ENCODE data around the gene CYP24A1.

Gene CYP24A1

DNA sequence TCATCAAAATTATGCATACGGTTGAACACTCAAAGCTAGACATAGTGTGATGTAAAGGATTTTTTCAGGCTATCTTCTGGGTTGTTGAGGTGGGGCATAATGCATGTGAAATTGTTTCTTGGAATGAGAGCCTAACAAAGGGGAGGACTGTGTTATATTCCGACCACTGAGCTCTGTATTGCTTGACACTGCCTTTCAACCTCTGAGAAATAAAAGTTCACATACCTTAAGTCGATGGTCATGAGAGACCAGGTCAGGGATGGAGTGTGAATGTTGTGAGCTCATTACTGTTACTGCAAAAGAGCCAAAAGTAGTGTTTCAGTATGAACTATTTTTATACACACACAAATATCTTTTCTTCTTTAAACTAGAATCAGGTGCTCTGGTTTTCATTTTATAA lies 39.1 kb upstream of the CYP24A1 start:
- WGBS, 2 experiments (ENCODE audit: insufficient coverage in 2 of 2) = 83% methylated on average over 1 of the region's 3 CpGs; no CpG with 5 or more reads in 1 of the 2 experiments
- H3K4me1 ChIP-seq (ENCODE audit: control insufficient read depth, insufficient read depth, low read length, poor library complexity, severe bottlenecking) = peaks cover 7% of the 10 kb centered on the region
- peaks cover 53% of the 10 kb centered on the region for H3K36me3 ChIP-seq (ENCODE audit: control insufficient read depth, insufficient read depth, low read length)
- no peaks in the 10 kb centered on the region for H3K9me3 ChIP-seq (ENCODE audit: control insufficient read depth, low read length)
- H3K4me3 ChIP-seq (ENCODE audit: extremely low read depth, insufficient read depth, low read length, poor library complexity, severe bottlenecking) = no peak overlapping the region
- H3K27ac ChIP-seq (ENCODE audit: low read depth, low read length, severe bottlenecking) = peak overlapping the region; percentile 57

DNA sequence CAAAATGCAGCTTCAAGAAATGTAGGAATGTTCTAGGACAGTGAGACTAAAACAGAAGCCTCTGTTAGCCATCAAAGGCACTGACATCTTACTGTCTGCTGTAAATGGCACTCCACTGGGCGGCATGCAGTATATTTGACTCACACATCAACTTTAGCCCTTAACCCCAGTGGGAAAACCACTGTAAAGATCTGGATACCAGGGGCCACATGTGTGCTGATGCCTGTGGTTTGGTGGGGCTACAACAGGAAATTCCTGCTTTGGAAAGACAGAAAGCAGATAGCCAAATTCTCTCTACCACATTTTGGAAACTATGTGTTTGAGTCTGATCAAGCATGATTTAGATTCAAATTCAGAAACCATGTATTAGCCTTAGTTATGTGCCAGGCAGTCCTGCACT lies 38.4 kb upstream of the CYP24A1 start:
- H3K36me3 ChIP-seq (ENCODE audit: control insufficient read depth, insufficient read depth, low read length) = peaks cover 50% of the 10 kb centered on the region
- peaks cover 7% of the 10 kb centered on the region for H3K4me1 ChIP-seq (ENCODE audit: control insufficient read depth, insufficient read depth, low read length, poor library complexity, severe bottlenecking)
- peaks cover under 1% of the 10 kb centered on the region for H3K9me3 ChIP-seq (ENCODE audit: control insufficient read depth, low read length)
- WGBS, 2 experiments (ENCODE audit: insufficient coverage in 2 of 2) = no CpG with 5 or more reads among the region's 1 CpG
- peak overlapping the region; percentile 57 for H3K27ac ChIP-seq (ENCODE audit: low read depth, low read length, severe bottlenecking)
- H3K4me3 ChIP-seq (ENCODE audit: extremely low read depth, insufficient read depth, low read length, poor library complexity, severe bottlenecking) = no peak overlapping the region

DNA sequence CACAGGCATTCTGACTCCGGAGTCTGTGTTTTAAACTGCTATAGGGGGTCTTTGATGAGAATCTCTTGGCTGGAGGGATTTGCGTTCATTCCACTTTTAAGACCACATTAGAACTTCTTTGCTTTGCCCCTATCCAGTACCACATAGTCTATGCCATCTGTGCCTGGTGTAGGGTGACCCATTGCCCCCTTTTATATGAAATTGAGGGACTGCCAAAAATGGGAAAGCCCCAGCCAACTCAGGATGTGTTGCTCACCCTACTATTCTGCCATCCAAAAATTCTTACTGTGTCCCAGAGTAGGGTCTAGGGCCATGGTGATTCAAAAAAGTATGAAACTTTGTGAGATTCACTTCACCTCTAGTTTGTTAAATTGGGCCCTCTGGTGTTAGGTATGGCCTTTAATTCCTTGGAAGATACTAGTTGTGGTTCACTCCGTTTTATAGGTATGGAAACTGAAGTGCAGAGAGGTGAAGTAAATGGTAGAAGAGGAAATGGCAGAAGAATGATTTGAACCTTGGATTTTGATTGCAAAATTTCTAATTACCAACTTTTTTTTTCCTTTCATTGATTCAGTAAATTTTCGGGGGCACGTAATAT lies 35.5 kb upstream of the CYP24A1 start:
- WGBS, 2 experiments (ENCODE audit: insufficient coverage in 2 of 2) = 75% methylated on average over 3 of the region's 5 CpGs; no CpG with 5 or more reads in 1 of the 2 experiments

DNA sequence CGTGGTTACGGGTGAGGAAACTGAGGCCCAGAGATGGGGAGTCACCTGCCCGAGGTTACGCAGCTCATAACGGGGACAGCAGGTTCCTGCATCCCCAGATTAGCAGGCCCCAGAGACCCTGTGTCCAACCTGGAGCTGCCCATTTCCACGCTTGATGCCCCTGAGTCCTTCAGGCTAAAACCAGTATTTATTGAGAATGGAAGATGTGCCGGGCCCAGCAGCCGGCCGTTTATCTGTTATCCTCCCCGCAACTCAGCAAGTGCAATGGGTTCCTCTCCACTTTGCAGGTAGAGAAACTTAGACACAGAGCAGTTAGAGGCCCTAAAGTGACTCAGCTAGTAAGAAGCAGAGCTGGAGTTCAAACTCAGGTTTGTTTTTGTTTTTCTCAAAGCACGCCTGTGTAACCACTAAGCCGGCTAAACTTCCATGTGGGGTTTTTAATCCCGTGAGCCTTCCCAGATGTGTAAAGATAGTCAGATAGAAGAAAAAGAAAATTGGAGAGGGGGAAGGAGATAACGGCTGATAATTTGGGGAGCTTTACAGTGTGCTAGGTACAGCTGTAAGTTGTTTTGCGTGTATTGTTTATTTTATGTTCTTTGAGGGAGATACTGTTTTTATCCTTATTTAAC lies 34.9 kb upstream of the CYP24A1 start:
- H3K4me1 ChIP-seq (ENCODE audit: control insufficient read depth, insufficient read depth, low read length, poor library complexity, severe bottlenecking) = peaks cover 7% of the 10 kb centered on the region
- 6 to 11% methylated on average over 9 to 11 of the region's 15 CpGs for WGBS, 2 experiments (ENCODE audit: insufficient coverage in 2 of 2)
- H3K27ac ChIP-seq (ENCODE audit: low read depth, low read length, severe bottlenecking) = peak overlapping the region; percentile 100
- peaks cover 3% of the 10 kb centered on the region for H3K9me3 ChIP-seq (ENCODE audit: control insufficient read depth, low read length)
- peaks cover 25% of the 10 kb centered on the region for H3K36me3 ChIP-seq (ENCODE audit: control insufficient read depth, insufficient read depth, low read length)
- peak overlapping the region; percentile 95 for H3K4me3 ChIP-seq (ENCODE audit: extremely low read depth, insufficient read depth, low read length, poor library complexity, severe bottlenecking)

More for the DNA sequence above, 35.5 kb upstream of the CYP24A1 start:
- H3K4me1 ChIP-seq (ENCODE audit: control insufficient read depth, insufficient read depth, low read length, poor library complexity, severe bottlenecking) = peaks cover 7% of the 10 kb centered on the region
- peaks cover 25% of the 10 kb centered on the region for H3K36me3 ChIP-seq (ENCODE audit: control insufficient read depth, insufficient read depth, low read length)
- H3K27ac ChIP-seq (ENCODE audit: low read depth, low read length, severe bottlenecking) = peak overlapping the region; percentile 100
- peaks cover 3% of the 10 kb centered on the region for H3K9me3 ChIP-seq (ENCODE audit: control insufficient read depth, low read length)
- peak overlapping the region; percentile 95 for H3K4me3 ChIP-seq (ENCODE audit: extremely low read depth, insufficient read depth, low read length, poor library complexity, severe bottlenecking)

- peaks cover 7% of the 10 kb centered on the region for H3K4me1 ChIP-seq (ENCODE audit: control insufficient read depth, insufficient read depth, low read length, poor library complexity, severe bottlenecking)
- H3K27ac ChIP-seq (ENCODE audit: low read depth, low read length, severe bottlenecking) = peak within 1 kb of the TSS; percentile 100
- H3K36me3 ChIP-seq (ENCODE audit: control insufficient read depth, insufficient read depth, low read length) = peaks cover 21% of the 10 kb centered on the region
- 1% methylated on average over 52 to 58 of the region's 76 CpGs for WGBS, 2 experiments (ENCODE audit: insufficient coverage in 2 of 2)
- H3K9me3 ChIP-seq (ENCODE audit: control insufficient read depth, low read length) = peaks cover 3% of the 10 kb centered on the region
- H3K4me3 ChIP-seq (ENCODE audit: extremely low read depth, insufficient read depth, low read length, poor library complexity, severe bottlenecking) = peak within 1 kb of the TSS; percentile 95
Observed at GRCh38 chr20:54207743-54208547, 34.2 kb upstream of the CYP24A1 start, which contains the start of gene PFDN4. Gene PFDN4 (plus strand): TSS chr20:54208087. CDS start chr20:54208101, 14 bp downstream.

- Histone ChIP-seq H3K4me1 (ENCODE audit: control insufficient read depth, insufficient read depth, low read length, poor library complexity, severe bottlenecking) (peaks cover 7% of the 10 kb centered on the region), H3K36me3 (ENCODE audit: control insufficient read depth, insufficient read depth, low read length) (peaks cover 14% of the 10 kb centered on the region), H3K27ac (ENCODE audit: low read depth, low read length, severe bottlenecking) (peak overlapping the region; percentile 100), H3K4me3 (ENCODE audit: extremely low read depth, insufficient read depth, low read length, poor library complexity, severe bottlenecking) (peak overlapping the region; percentile 95), H3K9me3 (ENCODE audit: control insufficient read depth, low read length) (peaks cover 3% of the 10 kb centered on the region)
- 0 to 60% methylated on average over 1 to 3 of the region's 7 CpGs for WGBS, 2 experiments (ENCODE audit: insufficient coverage in 2 of 2)
Observed at GRCh38 chr20:54207053-54207742, 33.4 kb upstream of the CYP24A1 start.

- Histone ChIP-seq H3K36me3 (ENCODE audit: control insufficient read depth, insufficient read depth, low read length) (peaks cover under 1% of the 10 kb centered on the region), H3K27ac (ENCODE audit: low read depth, low read length, severe bottlenecking) (no peak overlapping the region), H3K4me1 (ENCODE audit: control insufficient read depth, insufficient read depth, low read length, poor library complexity, severe bottlenecking) (peaks cover 6% of the 10 kb centered on the region), H3K9me3 (ENCODE audit: control insufficient read depth, low read length) (peaks cover 3% of the 10 kb centered on the region), H3K4me3 (ENCODE audit: extremely low read depth, insufficient read depth, low read length, poor library complexity, severe bottlenecking) (no peak overlapping the region)
- 89 to 91% methylated on average over 5 to 6 of the region's 8 CpGs for WGBS, 2 experiments (ENCODE audit: insufficient coverage in 2 of 2)
Observed at GRCh38 chr20:54205450-54205849, 31.7 kb upstream of the CYP24A1 start.

DNA sequence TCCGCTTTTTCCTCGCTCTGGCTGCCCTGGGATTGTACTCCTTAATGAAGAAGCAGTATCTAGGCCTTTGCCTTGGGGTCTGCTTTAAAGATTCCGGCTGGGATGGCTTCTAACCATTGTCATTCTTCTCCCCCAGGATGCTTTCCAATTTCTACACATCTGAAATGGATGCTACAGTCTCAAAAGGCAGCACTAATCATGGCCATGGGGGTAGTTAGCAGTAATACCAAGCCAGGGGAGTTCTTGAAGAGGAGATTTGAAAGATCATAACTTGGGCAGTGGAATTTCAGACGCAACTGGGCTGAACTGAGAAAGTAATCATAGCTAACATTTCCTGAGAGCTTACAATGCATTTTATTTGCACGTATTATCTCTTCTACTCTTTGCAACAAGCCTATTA lies 30.7 kb upstream of the CYP24A1 start:
- 91 to 92% methylated on average over 2 to 5 of the region's 5 CpGs for WGBS, 2 experiments (ENCODE audit: insufficient coverage in 2 of 2)
- Histone ChIP-seq H3K27ac (ENCODE audit: low read depth, low read length, severe bottlenecking) (no peak overlapping the region), H3K4me1 (ENCODE audit: control insufficient read depth, insufficient read depth, low read length, poor library complexity, severe bottlenecking) (no peaks in the 10 kb centered on the region), H3K4me3 (ENCODE audit: extremely low read depth, insufficient read depth, low read length, poor library complexity, severe bottlenecking) (no peak overlapping the region), H3K9me3 (ENCODE audit: control insufficient read depth, low read length) (peaks cover 3% of the 10 kb centered on the region), H3K36me3 (ENCODE audit: control insufficient read depth, insufficient read depth, low read length) (no peaks in the 10 kb centered on the region)

DNA sequence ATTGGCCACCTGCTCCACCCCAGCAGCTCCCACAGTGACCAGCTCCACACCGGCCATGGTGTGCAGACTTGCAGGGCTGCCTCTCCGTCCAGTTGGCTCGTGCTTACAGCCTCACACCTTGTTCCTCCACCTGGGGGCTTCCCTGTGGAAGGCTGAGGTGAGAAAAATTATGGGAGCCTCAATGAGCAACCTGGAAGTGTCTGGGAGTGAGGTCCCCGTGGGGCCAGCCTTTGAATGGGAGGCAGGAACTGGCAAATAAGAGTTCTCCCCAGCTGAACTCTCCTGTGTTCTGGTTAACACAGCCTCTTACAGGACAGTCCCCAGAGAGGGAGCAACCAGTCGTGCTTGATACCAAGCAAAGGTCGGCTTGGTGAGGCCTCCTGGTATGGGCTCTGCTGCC lies 30.3 kb upstream of the CYP24A1 start:
- Histone ChIP-seq H3K4me1 (ENCODE audit: control insufficient read depth, insufficient read depth, low read length, poor library complexity, severe bottlenecking) (no peaks in the 10 kb centered on the region), H3K27ac (ENCODE audit: low read depth, low read length, severe bottlenecking) (no peak overlapping the region), H3K9me3 (ENCODE audit: control insufficient read depth, low read length) (peaks cover 3% of the 10 kb centered on the region), H3K36me3 (ENCODE audit: control insufficient read depth, insufficient read depth, low read length) (no peaks in the 10 kb centered on the region), H3K4me3 (ENCODE audit: extremely low read depth, insufficient read depth, low read length, poor library complexity, severe bottlenecking) (no peak overlapping the region)
- WGBS, 2 experiments (ENCODE audit: insufficient coverage in 2 of 2) = 72 to 88% methylated on average over 3 to 4 of the region's 6 CpGs

GRCh38 chr20:54203281-54203680 lies 29.5 kb upstream of the CYP24A1 start:
- Histone ChIP-seq H3K9me3 (ENCODE audit: control insufficient read depth, low read length) (peaks cover 3% of the 10 kb centered on the region), H3K4me3 (ENCODE audit: extremely low read depth, insufficient read depth, low read length, poor library complexity, severe bottlenecking) (no peak overlapping the region), H3K4me1 (ENCODE audit: control insufficient read depth, insufficient read depth, low read length, poor library complexity, severe bottlenecking) (no peaks in the 10 kb centered on the region), H3K27ac (ENCODE audit: low read depth, low read length, severe bottlenecking) (no peak overlapping the region), H3K36me3 (ENCODE audit: control insufficient read depth, insufficient read depth, low read length) (no peaks in the 10 kb centered on the region)
- 59 to 100% methylated on average over 1 to 3 of the region's 5 CpGs for WGBS, 2 experiments (ENCODE audit: insufficient coverage in 2 of 2)

Data from mesodermal cell (in vitro differentiated cells).